Measurements from ENCODE around the gene OXCT2. TPM values are rescaled to one million over a fixed set of nuclear protein-coding genes. Genes with fewer than 3 reads are reported as not detected.
"Not testable (repeated sequence)": the region's sequence is repeated elsewhere in the genome, so short reads cannot be mapped to it uniquely, and the experiment has no call there.

The OXCT2 gene
- 1.1 and 4.3 TPM in 2 replicates for total RNA-seq (2014; rRNA removed; shearing (Covaris generic); ENCODE audit: low replicate concordance)

DNA sequence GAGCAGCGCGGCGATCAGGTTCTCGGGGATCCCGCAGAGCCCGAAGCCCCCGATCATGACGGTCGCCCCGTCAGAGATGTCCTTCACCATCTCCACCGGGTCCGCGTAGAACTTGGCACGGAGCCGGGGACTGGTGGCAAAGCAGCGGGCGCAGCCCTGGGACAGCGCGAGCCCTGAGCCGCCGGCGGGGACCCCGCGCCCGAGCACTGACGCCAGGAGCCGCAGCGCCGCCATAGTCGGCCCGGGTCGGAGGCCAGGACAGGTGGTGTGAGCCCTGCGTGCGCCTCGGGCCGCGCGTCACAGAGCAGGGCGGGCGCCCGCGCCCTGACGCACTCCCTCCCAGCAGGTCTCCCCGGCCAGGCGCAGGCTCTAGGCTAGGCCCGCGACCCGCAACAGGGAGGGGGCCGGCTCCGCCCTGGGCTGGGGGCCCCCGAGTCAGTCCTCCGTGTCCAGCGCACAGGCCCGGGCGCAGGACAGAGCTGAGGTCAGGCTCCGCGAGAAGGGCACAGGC is at the start of gene OXCT2:
Gene OXCT2 (minus strand): TSS at position 327 of the 511 bp plus-strand sequence. CDS start 93 bp downstream, at position 234.
- in situ Hi-C loops (cut with HindIII; ENCODE audit: low pct_unique_long_range_greater_than_20kb, low sequenced_read_pairs); DNase-seq (ENCODE audit: low read depth): not testable (repeated sequence)

DNA sequence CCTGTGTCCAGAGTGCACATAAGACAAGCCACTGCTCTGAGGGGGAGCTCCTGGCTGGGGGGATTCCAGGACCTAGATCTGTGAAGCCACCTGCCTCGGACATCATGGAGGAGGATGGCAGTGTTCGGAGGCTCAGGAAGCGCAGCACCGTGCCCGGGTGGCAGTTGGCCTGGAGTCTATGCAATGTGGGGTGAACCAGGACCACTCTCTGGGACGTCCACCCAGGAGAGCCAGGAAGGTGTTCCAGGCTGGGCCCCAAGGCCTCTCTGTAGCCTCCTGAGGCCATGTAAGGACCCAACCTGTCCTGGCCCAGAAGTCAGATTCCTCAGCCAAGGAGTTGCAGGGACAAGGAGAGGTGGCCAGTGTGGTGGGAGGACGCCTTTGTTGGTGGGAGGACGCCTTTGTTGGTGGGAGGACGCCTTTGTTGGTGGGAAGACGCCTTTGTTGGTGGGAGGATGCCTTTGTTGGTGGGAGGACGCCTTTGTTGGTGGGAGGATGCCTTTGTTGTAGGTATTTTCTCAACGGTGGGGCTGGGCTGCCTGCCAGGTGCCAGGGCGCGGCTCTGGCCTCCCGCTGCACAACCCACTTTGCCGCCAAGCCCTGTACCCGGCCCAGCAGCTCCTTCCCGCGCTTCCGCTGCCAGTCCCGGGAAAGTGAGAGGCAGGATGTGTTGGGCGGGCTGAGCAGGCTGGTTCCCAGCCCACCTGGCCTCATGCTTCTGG is 48.1 kb upstream of the OXCT2 start:
- in situ Hi-C loops (cut with HindIII; ENCODE audit: low pct_unique_long_range_greater_than_20kb, low sequenced_read_pairs): no loop called here
- DNase-seq (ENCODE audit: low read depth): no peak

DNA sequence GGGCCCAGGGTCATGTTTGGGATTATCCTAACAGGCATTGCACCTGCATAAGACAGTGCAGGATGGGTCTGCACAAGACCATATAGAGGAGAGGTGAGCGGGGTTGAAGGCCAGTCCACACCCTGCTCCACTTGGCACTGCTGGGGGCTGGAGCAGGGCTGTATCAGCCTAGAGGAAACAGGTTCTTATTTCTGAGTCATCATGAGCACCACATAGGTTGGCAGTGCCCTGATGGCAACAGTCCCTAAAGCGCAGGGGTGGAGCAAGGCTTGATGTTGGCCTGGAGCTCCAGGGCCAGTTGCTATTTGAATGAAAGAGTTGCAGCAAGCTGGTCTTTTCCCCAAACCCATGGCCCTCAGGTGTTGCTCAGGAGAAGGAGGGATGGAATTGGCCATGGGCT is 47.3 kb upstream of the OXCT2 start:
- no peak for DNase-seq (ENCODE audit: low read depth)
- in situ Hi-C loops (cut with HindIII; ENCODE audit: low pct_unique_long_range_greater_than_20kb, low sequenced_read_pairs): no loop called here

DNA sequence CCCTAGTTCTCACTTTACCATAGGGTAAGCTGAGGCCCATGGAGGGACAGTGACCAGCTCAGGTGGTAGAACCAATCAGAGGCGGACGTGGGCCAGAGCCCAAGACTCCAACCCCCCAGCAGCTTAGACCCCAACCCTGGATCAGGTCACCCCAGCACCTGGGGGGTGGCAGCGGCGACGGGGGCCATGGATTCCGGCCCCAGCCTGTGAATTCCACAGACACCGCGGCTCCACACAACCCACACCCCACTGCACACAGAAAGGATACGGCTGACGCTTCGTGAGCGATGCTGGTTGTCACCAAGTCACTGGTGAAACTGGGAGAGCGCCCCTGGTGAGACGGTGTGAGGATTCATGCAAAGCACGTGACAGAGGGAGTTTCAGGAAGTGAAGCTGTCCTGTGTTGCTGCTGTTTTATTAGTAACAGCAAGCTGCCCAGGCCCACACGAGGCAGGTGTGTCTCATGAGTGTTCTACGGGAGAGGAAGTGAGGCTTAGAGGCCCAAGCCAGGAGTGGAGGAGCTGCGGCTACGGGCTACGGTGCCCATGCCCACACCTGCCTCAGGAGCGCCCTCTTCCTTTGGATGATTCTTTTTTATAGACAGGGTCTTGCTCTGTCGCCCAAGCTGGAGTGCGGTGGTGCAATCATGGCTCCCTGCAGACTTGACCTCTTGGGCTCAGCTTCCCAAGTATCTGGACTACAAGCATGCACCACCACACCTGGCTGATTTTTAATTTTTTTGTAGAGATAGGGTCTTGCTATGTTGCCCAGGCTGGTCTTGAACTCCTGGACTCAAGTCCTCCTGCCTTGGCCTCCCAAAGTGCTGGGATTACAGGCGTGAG is 46.2 kb upstream of the OXCT2 start:
- DNase-seq (ENCODE audit: low read depth): peak; percentile 74
- in situ Hi-C loops (cut with HindIII; ENCODE audit: low pct_unique_long_range_greater_than_20kb, low sequenced_read_pairs): not testable (repeated sequence)

DNA sequence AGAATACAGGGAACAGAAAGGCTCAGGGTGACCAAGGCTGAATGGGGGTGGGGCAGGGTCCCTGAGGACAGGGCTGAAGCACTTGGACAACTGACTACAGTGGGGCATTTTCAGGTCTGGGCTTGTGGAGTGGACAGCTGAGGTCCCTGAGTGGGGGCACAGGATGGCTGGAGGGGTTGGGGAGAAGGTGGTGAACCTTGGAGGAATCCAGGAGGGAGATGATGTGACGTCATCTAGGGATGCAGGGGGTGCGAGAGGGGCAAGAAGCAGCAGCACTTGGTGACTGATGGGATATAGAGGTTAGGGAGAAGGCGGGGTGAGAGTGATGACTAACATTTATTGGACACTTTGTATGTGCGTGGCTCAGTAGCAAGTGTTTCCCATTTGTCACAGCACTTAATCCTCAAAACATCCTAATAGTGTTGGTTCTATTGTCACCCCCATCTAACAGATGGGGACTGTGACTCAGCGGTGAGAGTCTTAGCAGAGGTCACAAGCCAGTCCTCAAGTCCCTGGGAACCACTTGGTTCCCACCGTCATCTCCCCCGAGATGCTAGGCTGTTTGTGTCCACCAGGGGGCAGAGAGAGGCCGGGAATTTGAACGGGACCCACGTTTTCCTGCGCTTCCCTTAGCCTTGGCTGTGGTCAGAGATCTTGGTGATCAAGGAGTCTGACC is 45.4 kb upstream of the OXCT2 start:
- peak; percentile 93 for DNase-seq (ENCODE audit: low read depth)
- in situ Hi-C loops (cut with HindIII; ENCODE audit: low pct_unique_long_range_greater_than_20kb, low sequenced_read_pairs): no loop called here

DNA sequence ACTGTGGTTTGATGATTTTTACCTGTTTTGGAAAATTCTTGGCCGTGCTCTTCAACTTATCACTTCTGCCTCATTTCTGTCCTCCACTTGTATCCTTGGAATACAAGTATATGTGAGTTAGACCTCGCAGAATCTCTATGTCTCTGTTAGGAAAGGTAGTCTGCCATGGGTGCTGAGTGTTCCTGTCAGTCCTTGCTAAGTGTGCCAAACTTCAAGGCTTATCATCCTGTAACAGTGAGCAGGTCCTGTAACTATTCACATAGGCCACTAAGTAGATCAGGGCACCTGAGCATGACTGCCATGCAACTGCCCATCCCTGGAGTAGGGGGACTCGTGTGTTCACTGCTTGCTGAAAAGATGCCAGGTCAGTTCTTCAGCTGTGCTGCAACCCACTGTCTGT is 41.8 kb upstream of the OXCT2 start:
- in situ Hi-C loops (cut with HindIII; ENCODE audit: low pct_unique_long_range_greater_than_20kb, low sequenced_read_pairs): no loop called here
- no peak for DNase-seq (ENCODE audit: low read depth)

DNA sequence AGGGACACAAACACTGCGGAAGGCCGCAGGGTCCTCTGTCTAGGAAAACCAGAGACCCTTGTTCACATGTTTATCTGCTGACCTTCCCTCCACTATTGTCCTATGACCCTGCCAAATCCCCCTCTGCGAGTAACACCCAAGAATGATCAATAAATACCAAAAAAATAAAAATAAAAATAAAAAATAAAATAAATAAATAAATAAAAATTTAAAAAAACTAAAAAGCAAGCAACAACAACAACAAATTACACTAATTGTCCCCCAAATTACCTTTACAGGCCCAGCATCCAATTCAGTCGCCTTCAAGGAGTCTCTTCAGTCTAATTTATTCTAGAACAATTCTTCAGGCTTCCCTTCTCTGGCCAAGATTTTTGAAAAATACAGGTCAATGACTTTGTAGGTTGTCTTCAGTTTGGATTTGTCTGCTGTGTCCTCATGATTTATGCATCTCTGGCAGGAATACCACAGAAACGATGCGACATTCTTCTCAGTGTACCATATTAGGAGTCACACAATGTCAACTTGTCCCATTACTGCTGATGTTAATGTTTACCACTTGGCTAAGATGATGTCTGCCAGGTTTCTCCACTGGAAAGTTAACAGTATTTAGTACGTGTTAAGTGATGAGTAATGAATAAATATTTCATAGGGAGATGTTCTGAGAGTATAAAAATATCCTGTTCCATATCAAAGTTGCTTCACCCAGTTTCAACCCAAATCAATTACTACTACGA is 37.8 kb upstream of the OXCT2 start:
- in situ Hi-C loops (cut with HindIII; ENCODE audit: low pct_unique_long_range_greater_than_20kb, low sequenced_read_pairs): no loop called here
- peak; percentile 68 for DNase-seq (ENCODE audit: low read depth)

DNA sequence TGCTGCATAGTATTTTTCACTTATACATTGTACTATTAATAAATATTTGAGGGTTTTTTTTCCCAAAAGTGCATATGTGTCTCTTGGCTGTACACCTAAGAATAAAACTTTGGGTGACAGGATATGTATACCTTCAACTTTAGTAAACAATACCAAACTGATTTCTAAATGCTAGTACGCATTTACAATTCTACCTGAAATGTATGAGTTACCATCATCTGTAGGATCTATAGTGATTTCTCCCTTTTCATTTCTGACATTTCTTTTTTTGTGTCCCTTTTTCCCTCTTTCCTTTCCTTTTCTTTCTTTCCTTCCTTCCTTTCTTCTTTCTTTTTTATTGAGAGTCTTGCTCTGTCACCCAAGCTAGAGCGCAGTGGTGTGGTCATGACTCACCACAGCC is 34.2 kb upstream of the OXCT2 start:
- no peak for DNase-seq (ENCODE audit: low read depth)
- in situ Hi-C loops (cut with HindIII; ENCODE audit: low pct_unique_long_range_greater_than_20kb, low sequenced_read_pairs): no loop called here

DNA sequence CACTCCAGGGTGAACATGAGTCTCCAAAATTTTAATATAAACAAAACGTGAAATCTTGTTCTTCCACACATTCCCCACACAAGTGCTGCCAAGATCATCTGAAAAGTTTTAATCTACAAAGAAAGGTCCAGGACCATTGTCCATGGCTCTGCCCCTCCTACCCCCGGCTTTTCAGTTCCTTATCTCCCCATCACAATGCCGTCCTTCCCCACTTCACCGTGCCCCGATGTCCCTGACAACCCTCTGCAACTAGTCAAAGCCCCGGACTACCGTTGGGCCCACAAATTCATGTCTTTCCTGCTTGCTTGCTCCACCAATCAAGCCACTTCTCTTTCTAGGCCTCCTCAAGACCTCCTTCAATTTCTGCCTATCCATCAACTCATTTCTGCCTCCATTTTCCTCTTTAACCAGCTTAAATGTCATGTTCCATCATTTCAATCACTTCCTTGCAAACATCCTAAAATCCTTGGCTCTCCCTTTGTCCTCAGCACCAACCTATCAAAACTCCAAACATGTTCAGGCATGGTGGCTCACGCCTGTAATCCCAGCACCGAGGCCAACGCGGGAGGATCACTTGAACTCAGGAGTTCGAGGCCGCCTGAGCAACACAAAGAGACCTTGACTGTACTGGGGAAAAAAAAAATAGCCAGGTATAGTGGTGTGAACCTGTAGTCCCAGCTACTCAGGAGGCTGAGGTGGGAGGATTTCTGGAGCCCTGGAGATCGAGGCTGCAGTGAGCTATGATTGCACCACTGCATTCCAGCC is 31.5 kb upstream of the OXCT2 start:
- in situ Hi-C loops (cut with HindIII; ENCODE audit: low pct_unique_long_range_greater_than_20kb, low sequenced_read_pairs): no loop called here

DNA sequence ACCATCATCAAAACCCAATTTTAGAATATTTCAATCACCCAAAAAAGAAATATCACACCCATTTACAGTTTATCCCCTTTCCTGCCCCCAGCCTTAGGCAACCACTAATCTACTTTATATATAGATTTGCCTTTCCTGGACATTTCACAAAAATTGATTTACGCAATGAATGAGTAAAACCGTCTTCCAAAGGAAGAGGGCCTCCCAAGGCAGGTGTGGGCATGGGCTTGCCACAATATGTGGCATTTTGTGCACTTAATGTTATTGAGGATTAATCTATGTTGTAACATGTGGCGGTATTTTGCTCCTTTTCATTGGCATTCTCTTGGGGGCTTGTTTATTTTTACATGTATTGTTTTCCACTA is 29.3 kb upstream of the OXCT2 start:
- in situ Hi-C loops (cut with HindIII; ENCODE audit: low pct_unique_long_range_greater_than_20kb, low sequenced_read_pairs): no loop called here
- DNase-seq (ENCODE audit: low read depth): no peak

More for the DNA sequence above, 31.5 kb upstream of the OXCT2 start:
- DNase-seq (ENCODE audit: low read depth): no peak

DNA sequence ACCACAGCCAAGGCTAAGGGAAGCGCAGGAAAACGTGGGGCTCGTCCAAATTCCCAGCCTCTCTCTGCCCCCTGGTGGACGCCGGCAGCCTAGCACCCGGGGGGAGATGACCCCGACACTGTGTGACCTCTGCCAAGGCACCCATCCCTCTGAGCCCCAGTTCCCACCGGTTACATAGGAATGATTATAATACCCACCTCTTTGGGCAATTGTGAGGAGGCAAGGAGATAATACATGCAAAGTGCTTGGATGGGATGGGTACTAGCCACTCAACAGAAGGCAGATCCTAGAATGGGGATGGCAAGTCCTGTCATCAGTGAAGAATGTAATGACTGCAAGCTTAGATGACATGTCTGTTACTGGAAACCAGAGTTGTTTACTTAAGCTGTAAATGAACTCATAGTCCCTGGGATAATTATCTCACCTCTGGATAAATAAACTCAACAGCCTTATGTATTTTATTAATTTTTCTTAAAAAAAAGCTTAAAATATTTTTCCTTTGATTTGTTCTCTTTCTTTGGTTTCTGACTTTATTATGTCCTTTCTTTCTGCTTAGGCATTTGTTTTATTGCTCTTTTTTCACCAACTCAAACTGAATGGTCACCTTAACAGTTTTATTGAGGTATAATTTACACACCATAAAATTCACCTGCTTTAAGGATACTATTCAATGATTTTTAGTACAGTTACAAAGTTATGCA is 28.8 kb upstream of the OXCT2 start:
- in situ Hi-C loops (cut with HindIII; ENCODE audit: low pct_unique_long_range_greater_than_20kb, low sequenced_read_pairs): no loop called here
- peak; percentile 78 for DNase-seq (ENCODE audit: low read depth)

DNA sequence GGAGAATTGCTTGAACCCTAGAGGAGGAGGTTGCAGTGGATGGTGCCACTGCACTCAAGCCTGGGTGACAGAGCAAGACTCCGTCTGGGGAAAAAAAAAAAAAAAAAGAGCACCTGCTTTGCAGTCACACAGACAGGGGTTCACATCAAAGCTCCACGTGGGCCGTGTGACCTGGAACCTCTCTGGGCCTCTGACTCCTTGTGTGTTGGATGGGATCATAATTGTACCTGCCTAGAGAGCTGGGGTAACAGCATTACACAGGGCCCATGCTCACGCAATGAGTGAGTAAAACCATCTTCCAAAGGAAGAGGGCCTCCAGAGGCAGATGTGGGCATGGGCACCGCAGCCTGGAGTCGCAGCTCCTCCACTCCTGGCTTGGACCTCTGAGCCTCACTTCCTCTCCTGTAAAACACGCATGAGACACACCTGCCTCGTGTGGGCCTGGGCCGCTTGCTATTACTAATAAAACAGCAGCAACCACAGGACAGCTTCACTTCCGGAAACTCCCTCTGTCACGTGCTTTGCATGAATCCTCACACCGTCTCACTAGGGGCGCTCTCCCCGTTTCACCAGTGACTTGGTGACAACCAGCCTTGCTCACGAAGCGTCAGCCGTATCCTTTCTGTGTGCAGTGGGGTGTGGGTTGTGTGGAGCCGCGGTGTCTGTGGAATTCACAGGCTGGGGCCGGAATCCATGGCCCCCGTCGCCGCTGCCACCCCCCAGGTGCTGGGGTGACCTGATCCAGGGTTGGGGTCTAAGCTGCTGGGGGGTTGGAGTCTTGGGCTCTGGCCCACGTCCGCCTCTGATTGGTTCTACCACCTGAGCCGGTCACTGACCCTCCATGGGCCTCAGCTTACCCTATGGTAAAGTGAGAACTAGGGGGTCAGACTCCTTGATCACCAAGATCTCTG is 28.0 kb upstream of the OXCT2 start:
- in situ Hi-C loops (cut with HindIII; ENCODE audit: low pct_unique_long_range_greater_than_20kb, low sequenced_read_pairs): not testable (repeated sequence)
- peak; percentile 89 for DNase-seq (ENCODE audit: low read depth)

DNA sequence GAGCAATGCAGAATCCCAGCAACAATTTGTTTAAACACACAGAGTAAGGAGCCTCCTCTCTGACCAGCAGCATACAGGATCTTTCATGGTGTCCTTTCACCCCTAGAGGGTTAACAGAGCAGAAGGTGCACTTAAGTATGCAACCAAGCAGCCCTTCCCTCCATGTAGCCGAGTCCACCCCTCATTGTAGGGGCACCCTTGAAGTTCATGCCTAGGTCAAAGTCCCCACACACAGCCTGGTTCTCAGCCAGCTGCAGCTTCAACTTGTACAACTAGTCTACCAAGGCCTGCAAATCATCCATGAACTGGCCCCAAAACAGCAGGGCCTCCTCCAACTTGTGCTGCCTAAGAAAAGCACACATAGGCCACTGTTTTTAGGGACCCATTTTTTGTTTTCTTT is 24.5 kb upstream of the OXCT2 start:
- in situ Hi-C loops (cut with HindIII; ENCODE audit: low pct_unique_long_range_greater_than_20kb, low sequenced_read_pairs): no loop called here
- no peak for DNase-seq (ENCODE audit: low read depth)

DNA sequence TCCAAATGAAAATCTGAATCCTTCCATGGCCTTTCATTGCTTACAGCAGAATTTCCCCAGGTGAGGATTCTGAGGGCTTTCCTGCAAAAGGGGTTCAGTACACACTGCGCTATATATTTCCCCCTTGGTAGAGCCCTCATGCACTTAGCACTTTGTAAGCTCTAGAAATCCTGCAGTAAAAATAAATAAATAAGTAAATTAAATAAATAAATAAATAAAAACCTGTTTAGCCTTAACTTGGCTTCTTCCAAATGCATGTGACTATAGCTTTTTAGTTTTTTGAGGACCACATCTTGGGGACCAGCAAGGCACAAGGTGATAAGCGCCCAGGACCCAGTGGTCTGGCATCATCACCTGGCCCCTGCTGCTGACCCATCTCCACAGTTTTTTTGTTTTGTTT is 20.7 kb upstream of the OXCT2 start:
- in situ Hi-C loops (cut with HindIII; ENCODE audit: low pct_unique_long_range_greater_than_20kb, low sequenced_read_pairs): no loop called here
- DNase-seq (ENCODE audit: low read depth): no peak

DNA sequence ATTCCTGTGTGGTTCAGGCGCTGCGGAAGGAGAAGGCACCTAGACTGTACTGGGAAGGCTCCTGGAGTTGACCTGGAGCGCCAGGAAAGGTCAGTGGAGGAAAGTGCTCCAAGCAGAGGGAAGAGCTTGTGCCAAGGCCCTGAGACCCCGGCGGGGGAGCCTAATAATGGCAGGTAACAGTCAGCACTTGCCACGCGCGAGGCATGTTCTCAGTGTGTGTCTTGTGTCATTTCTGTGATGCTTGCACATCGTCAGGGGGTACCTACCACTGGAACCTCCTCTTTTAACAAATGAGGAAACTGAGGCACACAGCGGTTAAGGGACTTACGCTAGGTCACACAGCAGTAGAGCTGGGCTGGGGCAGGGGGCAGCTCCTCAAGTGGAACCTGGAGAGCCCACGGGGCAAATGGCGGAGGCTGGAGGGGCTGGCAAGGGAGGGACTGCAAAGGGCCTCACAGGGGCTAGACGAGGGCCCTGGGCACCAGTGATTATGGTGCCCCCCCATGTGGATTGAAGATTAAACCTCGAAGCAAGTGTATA is 18.5 kb upstream of the OXCT2 start:
- DNase-seq (ENCODE audit: low read depth): no peak
- in situ Hi-C loops (cut with HindIII; ENCODE audit: low pct_unique_long_range_greater_than_20kb, low sequenced_read_pairs): no loop called here
